ENCODE data around the gene PRKCZ.

Gene PRKCZ

GRCh38 chr1:2014741-2015735 lies 35.2 kb upstream of the PRKCZ start:
- Histone ChIP-seq H3K9me3 (ENCODE audit: insufficient read depth, low read depth, low read length) (no peaks in the 10 kb centered on the region), H3K27me3 (ENCODE audit: insufficient read depth, low read length) (peaks cover 19% of the 10 kb centered on the region), H3K23ac (ENCODE audit: low read length) (no peak overlapping the region), H3K79me2 (ENCODE audit: control insufficient read depth, insufficient read depth, low read length, poor library complexity) (no peaks in the 10 kb centered on the region), H3K36me3 (ENCODE audit: control insufficient read depth in 1 of 2, insufficient read depth in 2 of 2, low read length in 2 of 2) (no peaks in the 10 kb centered on the region), H3K18ac (ENCODE audit: low read length) (no peak overlapping the region), H4K8ac (ENCODE audit: low read depth, low read length) (no peak overlapping the region), H3K14ac (ENCODE audit: low read length) (no peak overlapping the region), H2AFZ (ENCODE audit: insufficient read depth, low read length, poor library complexity) (no peak overlapping the region), H4K91ac (ENCODE audit: low read depth, low read length) (no peak overlapping the region), H2BK120ac (ENCODE audit: insufficient read depth, low read length, poor library complexity) (no peak overlapping the region), H4K12ac (ENCODE audit: low read depth, low read length) (no peak overlapping the region), H2BK12ac (ENCODE audit: low read length) (no peak overlapping the region), H2BK5ac (ENCODE audit: low read depth, low read length, poor library complexity) (no peak overlapping the region), H3K79me1 (ENCODE audit: low read length) (no peaks in the 10 kb centered on the region), H2AK5ac (ENCODE audit: low read length) (no peak overlapping the region), H3K27ac (ENCODE audit: low read depth, low read length) (no peak overlapping the region), H3K4me2 (ENCODE audit: low read length) (no peak overlapping the region), H3K4me3 (ENCODE audit: low read depth, low read length) (no peak overlapping the region), H3K9ac (ENCODE audit: low read length) (no peak overlapping the region), H3K4ac (ENCODE audit: low read depth, low read length) (no peak overlapping the region), H3K4me1 (ENCODE audit: control insufficient read depth in 1 of 2, insufficient read depth in 2 of 2, low read length in 2 of 2) (no peaks in the 10 kb centered on the region)
- WGBS (ENCODE audit: extremely low coverage, insufficient coverage, insufficient read length): no CpG with 5 or more reads among the region's 34 CpGs
- no peak for DNase-seq

GRCh38 chr1:2016123-2016522 lies 34.1 kb upstream of the PRKCZ start:
- H3K27ac ChIP-seq (ENCODE audit: low read depth, low read length): no peak overlapping the region
- H3K14ac ChIP-seq (ENCODE audit: low read length): no peak overlapping the region

GRCh38 chr1:2018217-2019171 lies 31.7 kb upstream of the PRKCZ start:
- no peaks in the 10 kb centered on the region for H3K79me1 ChIP-seq (ENCODE audit: low read length)
- H3K4ac ChIP-seq (ENCODE audit: low read depth, low read length): no peak overlapping the region
- no peak overlapping the region for H2BK5ac ChIP-seq (ENCODE audit: low read depth, low read length, poor library complexity)
- no peak overlapping the region for H3K4me3 ChIP-seq (ENCODE audit: low read depth, low read length)
- DNase-seq: no peak
- no peak overlapping the region for H4K8ac ChIP-seq (ENCODE audit: low read depth, low read length)
- H2BK120ac ChIP-seq (ENCODE audit: insufficient read depth, low read length, poor library complexity): no peak overlapping the region
- H2AFZ ChIP-seq (ENCODE audit: insufficient read depth, low read length, poor library complexity): no peak overlapping the region
- H3K4me2 ChIP-seq (ENCODE audit: low read length): no peak overlapping the region
- H4K91ac ChIP-seq (ENCODE audit: low read depth, low read length): no peak overlapping the region
- H3K18ac ChIP-seq (ENCODE audit: low read length): no peak overlapping the region
- H3K9me3 ChIP-seq (ENCODE audit: insufficient read depth, low read depth, low read length): no peaks in the 10 kb centered on the region
- no peak overlapping the region for H2AK5ac ChIP-seq (ENCODE audit: low read length)
- H3K14ac ChIP-seq (ENCODE audit: low read length): no peak overlapping the region
- H3K27me3 ChIP-seq (ENCODE audit: insufficient read depth, low read length): peaks cover 28% of the 10 kb centered on the region
- no peak overlapping the region for H3K27ac ChIP-seq (ENCODE audit: low read depth, low read length)
- H3K79me2 ChIP-seq (ENCODE audit: control insufficient read depth, insufficient read depth, low read length, poor library complexity): no peaks in the 10 kb centered on the region
- H3K23ac ChIP-seq (ENCODE audit: low read length): no peak overlapping the region
- H3K9ac ChIP-seq (ENCODE audit: low read length): no peak overlapping the region
- no CpG with 5 or more reads among the region's 48 CpGs for WGBS (ENCODE audit: extremely low coverage, insufficient coverage, insufficient read length)
- H4K12ac ChIP-seq (ENCODE audit: low read depth, low read length): no peak overlapping the region
- no peaks in the 10 kb centered on the region for H3K4me1 ChIP-seq (ENCODE audit: control insufficient read depth in 1 of 2, insufficient read depth in 2 of 2, low read length in 2 of 2)
- H2BK12ac ChIP-seq (ENCODE audit: low read length): no peak overlapping the region
- H3K36me3 ChIP-seq (ENCODE audit: control insufficient read depth in 1 of 2, insufficient read depth in 2 of 2, low read length in 2 of 2): no peaks in the 10 kb centered on the region

More at GRCh38 chr1:2016123-2016522, 34.1 kb upstream of the PRKCZ start:
- H3K18ac ChIP-seq (ENCODE audit: low read length): no peak overlapping the region
- H4K12ac ChIP-seq (ENCODE audit: low read depth, low read length): no peak overlapping the region
- no peak overlapping the region for H2BK12ac ChIP-seq (ENCODE audit: low read length)
- no peak overlapping the region for H2AFZ ChIP-seq (ENCODE audit: insufficient read depth, low read length, poor library complexity)
- no peak overlapping the region for H2BK120ac ChIP-seq (ENCODE audit: insufficient read depth, low read length, poor library complexity)
- no peak overlapping the region for H3K4me3 ChIP-seq (ENCODE audit: low read depth, low read length)
- no peaks in the 10 kb centered on the region for H3K79me2 ChIP-seq (ENCODE audit: control insufficient read depth, insufficient read depth, low read length, poor library complexity)
- no CpG with 5 or more reads among the region's 9 CpGs for WGBS (ENCODE audit: extremely low coverage, insufficient coverage, insufficient read length)
- no peaks in the 10 kb centered on the region for H3K36me3 ChIP-seq (ENCODE audit: control insufficient read depth in 1 of 2, insufficient read depth in 2 of 2, low read length in 2 of 2)
- H3K4me2 ChIP-seq (ENCODE audit: low read length): no peak overlapping the region
- H3K4ac ChIP-seq (ENCODE audit: low read depth, low read length): no peak overlapping the region
- no peak overlapping the region for H4K8ac ChIP-seq (ENCODE audit: low read depth, low read length)
- no peak overlapping the region for H2AK5ac ChIP-seq (ENCODE audit: low read length)
- no peak overlapping the region for H4K91ac ChIP-seq (ENCODE audit: low read depth, low read length)
- H3K4me1 ChIP-seq (ENCODE audit: control insufficient read depth in 1 of 2, insufficient read depth in 2 of 2, low read length in 2 of 2): no peaks in the 10 kb centered on the region
- DNase-seq: no peak
- H3K23ac ChIP-seq (ENCODE audit: low read length): no peak overlapping the region
- H3K9me3 ChIP-seq (ENCODE audit: insufficient read depth, low read depth, low read length): no peaks in the 10 kb centered on the region
- peaks cover 28% of the 10 kb centered on the region for H3K27me3 ChIP-seq (ENCODE audit: insufficient read depth, low read length)
- H3K79me1 ChIP-seq (ENCODE audit: low read length): no peaks in the 10 kb centered on the region
- no peak overlapping the region for H3K9ac ChIP-seq (ENCODE audit: low read length)
- no peak overlapping the region for H2BK5ac ChIP-seq (ENCODE audit: low read depth, low read length, poor library complexity)

- H4K8ac ChIP-seq (ENCODE audit: low read depth, low read length): no peak within 1 kb of the TSS
- H3K4ac ChIP-seq (ENCODE audit: low read depth, low read length): no peak within 1 kb of the TSS
- no peak within 1 kb of the TSS for H2BK5ac ChIP-seq (ENCODE audit: low read depth, low read length, poor library complexity)
- no peak within 1 kb of the TSS for H3K27ac ChIP-seq (ENCODE audit: low read depth, low read length)
- no peak within 1 kb of the TSS for H3K9ac ChIP-seq (ENCODE audit: low read length)
- no peak within 1 kb of the TSS for H2BK12ac ChIP-seq (ENCODE audit: low read length)
- no peak within 1 kb of the TSS for H2BK120ac ChIP-seq (ENCODE audit: insufficient read depth, low read length, poor library complexity)
- H3K4me3 ChIP-seq (ENCODE audit: low read depth, low read length): no peak within 1 kb of the TSS
- H2AFZ ChIP-seq (ENCODE audit: insufficient read depth, low read length, poor library complexity): no peak within 1 kb of the TSS
- WGBS (ENCODE audit: extremely low coverage, insufficient coverage, insufficient read length): no CpG with 5 or more reads among the region's 60 CpGs
- no peaks in the 10 kb centered on the region for H3K79me2 ChIP-seq (ENCODE audit: control insufficient read depth, insufficient read depth, low read length, poor library complexity)
- no peak within 1 kb of the TSS for H4K12ac ChIP-seq (ENCODE audit: low read depth, low read length)
- no peak within 1 kb of the TSS for H3K14ac ChIP-seq (ENCODE audit: low read length)
- H3K23ac ChIP-seq (ENCODE audit: low read length): no peak within 1 kb of the TSS
- no peaks in the 10 kb centered on the region for H3K36me3 ChIP-seq (ENCODE audit: control insufficient read depth in 1 of 2, insufficient read depth in 2 of 2, low read length in 2 of 2)
- H3K4me2 ChIP-seq (ENCODE audit: low read length): peak within 1 kb of the TSS; percentile 56
- H3K27me3 ChIP-seq (ENCODE audit: insufficient read depth, low read length): peaks cover 28% of the 10 kb centered on the region
- H4K91ac ChIP-seq (ENCODE audit: low read depth, low read length): no peak within 1 kb of the TSS
- no peaks in the 10 kb centered on the region for H3K4me1 ChIP-seq (ENCODE audit: control insufficient read depth in 1 of 2, insufficient read depth in 2 of 2, low read length in 2 of 2)
- no peak within 1 kb of the TSS for H3K18ac ChIP-seq (ENCODE audit: low read length)
- no peaks in the 10 kb centered on the region for H3K9me3 ChIP-seq (ENCODE audit: insufficient read depth, low read depth, low read length)
- no peak within 1 kb of the TSS for H2AK5ac ChIP-seq (ENCODE audit: low read length)
- peak in 1 of 2 donors; percentile 38 for DNase-seq
- no peaks in the 10 kb centered on the region for H3K79me1 ChIP-seq (ENCODE audit: low read length)
These were observed 31.1 kb upstream of the PRKCZ start, which contains the start of gene GABRD for GRCh38 chr1:2019172-2019543. Gene GABRD, plus strand, starts transcription at chr1:2019345. Its CDS starts 79 bp downstream, at chr1:2019424.
